Hematopoietic multipotent progenitor cell (in vitro differentiated cells): ENCODE data around the gene PKP4. TPM values are rescaled to one million over a fixed set of nuclear protein-coding genes. Genes with fewer than 3 reads are reported as not detected.
A peak's percentile ranks its signal among the peaks of the same experiment; 100 is the strongest.
"Not testable (repeated sequence)": the region's sequence is repeated elsewhere in the genome, so short reads cannot be mapped to it uniquely, and the experiment has no call there.

ENCODE experiments used
- DNase-seq, 3 donors: peaks; one replicate each; pipeline ENCODE4 v3.0.0-alpha.2; 2011 to 2015; ENCODE audit warnings: low read depth in 2 of 3, low spot score in 2 of 3
- total RNA-seq: library from RNA; depleted of rRNA; stranded (reverse); fragments of >200 nt; gene quantifications from one replicate; pipeline ENCODE4 v1.2.3, GENCODE V29; 2012

Gene PKP4, protein sequence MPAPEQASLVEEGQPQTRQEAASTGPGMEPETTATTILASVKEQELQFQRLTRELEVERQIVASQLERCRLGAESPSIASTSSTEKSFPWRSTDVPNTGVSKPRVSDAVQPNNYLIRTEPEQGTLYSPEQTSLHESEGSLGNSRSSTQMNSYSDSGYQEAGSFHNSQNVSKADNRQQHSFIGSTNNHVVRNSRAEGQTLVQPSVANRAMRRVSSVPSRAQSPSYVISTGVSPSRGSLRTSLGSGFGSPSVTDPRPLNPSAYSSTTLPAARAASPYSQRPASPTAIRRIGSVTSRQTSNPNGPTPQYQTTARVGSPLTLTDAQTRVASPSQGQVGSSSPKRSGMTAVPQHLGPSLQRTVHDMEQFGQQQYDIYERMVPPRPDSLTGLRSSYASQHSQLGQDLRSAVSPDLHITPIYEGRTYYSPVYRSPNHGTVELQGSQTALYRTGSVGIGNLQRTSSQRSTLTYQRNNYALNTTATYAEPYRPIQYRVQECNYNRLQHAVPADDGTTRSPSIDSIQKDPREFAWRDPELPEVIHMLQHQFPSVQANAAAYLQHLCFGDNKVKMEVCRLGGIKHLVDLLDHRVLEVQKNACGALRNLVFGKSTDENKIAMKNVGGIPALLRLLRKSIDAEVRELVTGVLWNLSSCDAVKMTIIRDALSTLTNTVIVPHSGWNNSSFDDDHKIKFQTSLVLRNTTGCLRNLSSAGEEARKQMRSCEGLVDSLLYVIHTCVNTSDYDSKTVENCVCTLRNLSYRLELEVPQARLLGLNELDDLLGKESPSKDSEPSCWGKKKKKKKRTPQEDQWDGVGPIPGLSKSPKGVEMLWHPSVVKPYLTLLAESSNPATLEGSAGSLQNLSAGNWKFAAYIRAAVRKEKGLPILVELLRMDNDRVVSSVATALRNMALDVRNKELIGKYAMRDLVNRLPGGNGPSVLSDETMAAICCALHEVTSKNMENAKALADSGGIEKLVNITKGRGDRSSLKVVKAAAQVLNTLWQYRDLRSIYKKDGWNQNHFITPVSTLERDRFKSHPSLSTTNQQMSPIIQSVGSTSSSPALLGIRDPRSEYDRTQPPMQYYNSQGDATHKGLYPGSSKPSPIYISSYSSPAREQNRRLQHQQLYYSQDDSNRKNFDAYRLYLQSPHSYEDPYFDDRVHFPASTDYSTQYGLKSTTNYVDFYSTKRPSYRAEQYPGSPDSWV
- total RNA-seq: 39.3 TPM

- peak; percentile 79 to 95 (median 93) for DNase-seq
These were observed at the start of gene PKP4, which contains the start of gene CCDC148 for GRCh38 chr2:158456309-158457066. Gene PKP4 (plus strand): TSS chr2:158456952. CDS start chr2:158533185, 76,233 bp downstream. Gene CCDC148 (minus strand): TSS chr2:158456753. CDS start chr2:158456439, 314 bp downstream.

DNA sequence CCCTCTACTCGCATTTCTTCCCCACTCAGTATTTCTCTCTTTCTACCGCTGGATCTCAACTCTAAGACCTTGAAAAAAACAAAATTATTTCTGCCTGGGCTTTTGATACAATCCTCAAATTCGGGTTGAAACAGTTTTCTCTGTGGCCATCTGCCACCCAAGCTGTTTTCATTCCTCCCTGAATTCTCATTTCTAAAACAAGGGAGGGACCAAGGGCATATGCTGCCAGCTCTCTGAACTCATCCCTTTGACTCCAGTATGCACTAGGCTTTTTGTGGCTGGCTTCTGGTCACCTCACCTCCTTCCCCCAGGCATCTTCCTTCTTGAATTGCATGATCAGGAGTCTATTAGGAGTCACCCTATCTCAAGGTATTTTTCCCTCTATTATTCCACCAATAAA, 49.7 kb upstream of the PKP4 start:
- no peak for DNase-seq

DNA sequence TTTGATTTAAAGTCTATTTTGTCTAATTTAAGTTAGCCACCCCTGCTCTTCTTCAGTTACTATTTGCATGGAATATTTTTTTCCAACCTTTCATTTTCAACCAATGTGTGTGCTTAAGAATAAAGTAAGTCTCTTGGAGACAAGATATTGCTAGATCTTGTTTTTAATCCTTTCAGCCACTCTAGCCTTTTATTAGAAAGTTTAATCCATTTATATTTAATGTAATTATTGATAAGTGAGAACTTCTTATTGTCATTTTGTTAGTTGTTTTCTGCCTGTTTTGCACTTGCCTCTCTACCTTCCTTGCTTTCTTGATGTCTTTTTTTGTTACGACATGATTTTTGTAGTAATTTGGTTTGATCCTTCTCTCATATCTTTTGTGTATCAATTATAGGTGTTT, 46.6 kb upstream of the PKP4 start:
- no peak for DNase-seq

- DNase-seq: no peak
These were observed 45.0 kb upstream of the PKP4 start for GRCh38 chr2:158411748-158412147.

- DNase-seq: no peak
These were observed 44.5 kb upstream of the PKP4 start for GRCh38 chr2:158412206-158412605.

DNA sequence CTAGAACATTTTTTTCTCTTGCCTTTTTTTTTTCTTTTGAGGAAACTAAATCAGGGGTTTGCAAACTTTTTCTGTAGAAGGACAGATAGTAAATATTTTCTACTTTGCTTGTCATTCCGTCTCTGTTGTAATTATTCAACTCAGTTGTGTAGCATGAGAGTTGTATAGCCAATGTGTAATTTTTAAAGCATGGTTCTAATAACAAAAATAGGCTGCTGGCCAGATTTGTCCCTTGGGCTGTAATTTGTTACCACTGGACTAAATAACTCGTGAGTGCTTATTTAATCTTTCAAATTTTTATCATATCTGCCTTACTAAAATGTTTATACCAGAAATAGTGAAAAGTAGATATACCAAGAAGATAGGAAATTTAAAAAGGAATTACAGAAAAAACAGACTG, 43.2 kb upstream of the PKP4 start:
- no peak for DNase-seq

DNA sequence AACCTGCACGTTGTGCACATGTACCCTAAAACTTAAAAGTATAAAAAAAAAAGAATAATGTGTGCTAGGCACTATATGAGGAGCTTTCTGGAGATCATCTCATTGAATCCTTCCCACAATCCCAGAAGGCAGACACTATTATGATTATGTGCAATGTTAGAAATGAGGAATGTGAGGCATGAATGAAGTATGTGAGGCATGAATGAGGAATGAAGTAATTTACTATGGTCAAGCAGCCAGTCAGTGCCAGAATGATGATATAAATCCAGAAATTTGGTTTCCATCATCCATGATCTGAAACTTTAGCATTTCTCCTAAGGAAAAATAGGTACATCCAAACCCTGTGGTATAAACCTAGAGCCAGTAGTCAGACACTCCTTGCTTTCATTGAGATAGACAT, 42.2 kb upstream of the PKP4 start:
- no peak for DNase-seq

GRCh38 chr2:158432117-158432516, 24.6 kb upstream of the PKP4 start:
- DNase-seq: no peak

- not testable (repeated sequence) for DNase-seq
These were observed 23.0 kb upstream of the PKP4 start for GRCh38 chr2:158433716-158434115.

- DNase-seq: not testable (repeated sequence)
These were observed 17.7 kb upstream of the PKP4 start for GRCh38 chr2:158439062-158439461.

GRCh38 chr2:158443606-158444005, 13.1 kb upstream of the PKP4 start:
- DNase-seq: no peak

- peak; percentile 29 to 69 (median 60) for DNase-seq
These were observed 507 bp downstream of the PKP4 start for GRCh38 chr2:158457092-158457825.

DNA sequence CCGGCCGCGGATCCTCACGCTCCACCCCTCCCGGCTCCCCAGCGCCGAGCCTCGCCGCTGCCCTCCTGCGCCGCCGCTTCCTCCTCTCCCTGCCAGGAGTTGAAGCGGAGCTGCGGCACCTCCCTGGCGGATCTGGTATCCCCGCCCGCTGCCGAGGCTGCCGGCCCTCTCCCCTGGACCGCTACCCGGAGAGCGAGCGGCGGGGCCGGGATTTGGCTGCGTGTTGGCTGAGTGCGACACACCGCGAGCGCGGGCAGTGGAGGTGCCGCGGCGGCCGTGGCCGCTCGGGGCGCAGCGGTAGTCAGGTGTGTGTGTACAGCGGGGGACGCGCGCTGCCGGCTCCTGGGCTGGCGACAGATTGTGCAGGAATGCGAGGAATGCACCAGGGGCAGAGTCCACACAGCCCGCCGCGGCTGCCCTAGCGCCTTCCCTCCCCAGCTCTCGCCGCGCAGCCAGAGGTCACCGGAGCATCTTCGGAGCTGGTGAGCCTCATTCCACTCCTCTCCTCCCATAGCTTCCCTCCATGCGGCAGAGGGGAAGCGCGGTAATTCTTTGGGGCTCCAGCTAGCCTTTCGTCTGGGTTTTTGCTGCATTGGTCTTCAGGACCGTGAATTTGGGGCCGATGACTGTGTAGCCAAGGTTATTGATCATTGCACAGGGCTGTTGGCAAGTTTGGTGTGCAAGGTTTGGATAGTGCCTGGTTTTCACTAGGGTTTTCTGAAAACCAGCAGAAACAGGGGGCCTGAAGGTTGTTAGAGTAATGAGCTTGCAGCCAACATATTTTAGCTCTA, 1.3 kb downstream of the PKP4 start:
- peak; percentile 48 to 71 (median 67) for DNase-seq

- no peak for DNase-seq
These were observed 1.8 kb downstream of the PKP4 start for GRCh38 chr2:158458617-158458920.

DNA sequence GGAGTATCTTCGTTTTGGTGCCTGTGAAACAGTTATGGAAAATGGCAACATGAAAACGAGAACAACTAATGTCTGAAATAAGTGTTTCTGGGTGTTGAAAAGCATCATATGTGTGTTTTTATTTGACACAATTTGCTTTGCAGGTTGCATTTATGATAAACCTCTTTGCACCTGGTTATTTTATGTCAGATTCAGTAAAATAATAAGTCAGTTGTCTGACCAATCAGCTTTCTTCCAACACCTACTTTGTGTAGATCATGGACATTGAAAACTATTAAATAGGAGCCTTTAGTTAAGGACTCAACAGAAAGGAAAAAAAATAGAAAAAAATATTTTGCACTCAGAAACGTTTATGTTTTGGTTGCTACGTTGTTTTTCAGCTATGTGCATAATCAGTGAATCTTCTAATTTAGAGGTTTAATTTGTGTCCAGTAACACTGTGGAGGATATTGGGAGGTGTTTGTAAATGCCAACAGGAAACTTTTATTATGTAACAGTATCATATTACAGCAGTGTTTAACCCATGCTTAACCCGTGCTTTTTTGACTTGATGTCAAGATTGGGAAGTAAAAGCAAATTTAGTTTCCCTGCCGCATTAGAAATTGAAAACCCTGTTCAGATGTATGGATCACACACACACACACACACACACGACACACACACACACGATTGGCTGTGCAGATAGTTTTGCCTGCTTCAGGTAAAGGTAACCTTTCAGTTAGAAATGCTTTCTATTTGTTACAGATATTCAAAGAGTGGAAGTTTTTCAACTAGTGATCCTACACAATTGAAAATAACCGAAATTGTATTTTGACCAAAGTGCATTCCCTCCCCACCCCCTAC, 2.6 kb downstream of the PKP4 start:
- no peak for DNase-seq

DNA sequence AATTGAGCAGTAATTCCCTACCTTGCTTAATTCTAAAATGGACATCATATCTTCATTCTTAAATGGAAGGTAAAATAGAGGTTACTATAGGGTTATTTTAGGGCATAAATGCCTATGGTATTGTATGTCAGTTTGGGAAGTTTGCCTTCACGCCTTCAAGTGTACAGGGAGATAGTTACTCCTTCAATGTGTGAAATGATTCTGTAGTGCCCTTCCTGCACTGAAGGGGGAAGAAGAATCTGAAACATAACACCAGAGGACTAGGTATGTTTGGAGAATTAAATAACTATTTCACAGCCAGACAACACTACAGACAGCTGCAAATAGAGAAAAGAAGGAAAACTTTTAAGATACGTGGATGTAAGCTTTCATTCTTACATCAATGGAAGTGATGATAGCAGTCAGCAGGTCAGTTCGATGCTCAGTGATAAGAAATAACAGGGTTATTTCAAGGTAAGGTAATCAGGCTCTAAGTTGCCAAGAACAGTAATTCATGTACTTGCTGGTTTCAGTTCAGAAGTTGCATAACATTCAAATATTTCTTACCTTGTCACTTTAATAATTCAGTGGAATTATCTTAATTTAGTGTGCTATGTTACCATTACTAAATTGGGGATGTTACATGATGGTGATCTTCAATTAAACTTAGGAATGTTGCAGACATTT, 4.0 kb downstream of the PKP4 start:
- DNase-seq: peak in 1 of 3 donors; percentile 33

- DNase-seq: no peak
These were observed 6.8 kb downstream of the PKP4 start for GRCh38 chr2:158463496-158464095.
